Testis (tissue), 3 donors: Measurements from ENCODE around the gene DDB1. TPM values are rescaled to one million over a fixed set of nuclear protein-coding genes. Genes with fewer than 3 reads are reported as not detected.

ENCODE experiments used
- DNase-seq: peaks from one replicate; pipeline ENCODE4 v3.0.0-alpha.2; 2019
- H3K27ac ChIP-seq, 2 donors: fragments of 200-600 bp; sonication (generic); one replicate each; pipeline ENCODE4 v1.5.1; 2019
- H3K27me3 ChIP-seq: fragments of 200-600 bp; sonication (generic); one replicate; pipeline ENCODE4 v1.5.1; 2019
- H3K36me3 ChIP-seq: fragments of 200-600 bp; sonication (generic); one replicate; pipeline ENCODE4 v1.5.1; 2017; ENCODE audit warnings: low read depth; ENCODE audit errors: missing control alignments
- H3K4me1 ChIP-seq: fragments of 200-600 bp; sonication (generic); one replicate; pipeline ENCODE4 v1.5.1; 2019
- H3K4me3 ChIP-seq, 2 donors: fragments of 200-600 bp; sonication (generic); one replicate each; pipeline ENCODE4 v1.5.1; 2017 to 2019
- H3K9me3 ChIP-seq: fragments of 200-600 bp; sonication (generic); one replicate; pipeline ENCODE4 v1.5.1; 2017
- CTCF ChIP-seq, 3 experiments: fragments of 450-650 bp in 2 of 3; fragments of 200-600 bp in 1 of 3; sonication (generic) in 1 of 3; IDR thresholded peaks; one replicate each; pipeline ENCODE4 v1.5.1; 2016 to 2019; ENCODE audit warnings: antibody characterized with exemption in 3 of 3, mild to moderate bottlenecking in 2 of 3, moderate library complexity in 1 of 3
- POLR2A ChIP-seq: fragments of 450-650 bp; IDR thresholded peaks from one replicate; pipeline ENCODE4 v1.6.1; 2017; ENCODE audit warnings: antibody characterized with exemption, mild to moderate bottlenecking, moderate library complexity
- WGBS, 2 donors: methylation state at CpG; one replicate each; pipeline ENCODE4 v1.1.5; 2018; 5-methylcytosine and 5-hydroxymethylcytosine counted together
- intact Hi-C: fragments of 100-400 bp; cut with DNase I; formaldehyde crosslinking; loops from one replicate; pipeline ENCODE4 v1.15.1; 2023; ENCODE audit warnings: low total_unique reads
- polyA plus RNA-seq: library from polyadenylated mRNA; stranded (reverse); fragments of 350-450 nt; fragmentation: Illumina TruSeq; extraction: RNeasy Lipid Tissue Mini Kit (QIAGEN cat#74804); gene quantifications from one replicate; pipeline ENCODE4 v1.2.3, GENCODE V29; 2014; ENCODE audit warnings: low read depth, low replicate concordance; ENCODE audit not compliant: insufficient read depth
- total RNA-seq, 2 donors: library from RNA; depleted of rRNA; stranded (reverse); fragments of >200 nt; gene quantifications; one replicate each; pipeline ENCODE4 v1.2.3, GENCODE V29; 2016

The DDB1 gene
- total and polyA plus RNA-seq, 3 donors from 2014 or later, result 257 to 333 (median 266) TPM

DNA sequence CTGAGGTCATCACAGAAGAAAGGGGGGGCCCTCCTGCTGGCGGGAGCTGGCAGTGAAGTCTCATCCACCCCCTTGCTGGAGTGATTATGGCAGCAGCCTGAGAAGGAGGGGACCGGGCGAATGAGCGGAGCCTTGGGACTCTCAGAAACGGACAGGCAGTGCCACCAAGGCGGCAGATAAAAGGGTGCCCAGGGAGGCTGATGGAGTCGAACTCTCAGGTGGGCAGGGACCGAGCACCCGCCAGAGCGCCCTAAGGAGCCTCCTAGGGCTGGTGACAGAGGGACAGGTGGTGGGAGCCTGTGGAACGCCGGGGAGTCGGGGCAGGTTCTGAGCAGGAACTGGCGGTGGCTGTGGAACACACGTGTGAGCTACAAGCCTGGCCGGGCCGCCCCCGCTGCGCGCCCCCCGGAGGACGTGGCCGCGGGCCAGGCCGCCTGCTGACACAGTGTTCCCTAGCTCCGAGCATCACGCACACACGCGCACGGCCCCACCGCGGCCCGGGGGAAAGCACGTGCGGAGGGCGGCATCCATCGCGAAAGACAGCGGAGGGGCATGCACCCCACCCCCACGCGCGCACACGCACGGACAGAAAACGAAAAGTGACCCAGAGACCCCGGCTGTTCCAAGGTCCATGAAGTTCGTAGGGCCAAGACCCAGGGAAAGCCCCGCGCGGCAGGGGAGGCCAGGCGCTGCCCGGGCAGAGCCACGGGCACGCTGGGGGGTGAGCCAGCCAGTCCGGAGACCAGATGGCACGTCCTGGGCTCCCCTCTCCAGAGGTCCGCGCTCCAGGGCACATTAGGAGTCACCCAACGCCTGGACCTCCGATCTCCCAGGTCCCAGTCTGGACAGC, 38.8 kb downstream of the DDB1 start:
- DNase-seq, result peak; percentile 84
- TF ChIP-seq POLR2A (no peak), CTCF (IDR thresholded peaks at IDR 0.05) (no peak)
- peaks cover 35% of the 10 kb centered on the region for H3K4me1 ChIP-seq
- H3K4me3 ChIP-seq, result peak overlapping the region; percentile 60 to 66
- no peaks in the 10 kb centered on the region for H3K9me3 ChIP-seq
- peak overlapping the region; percentile 78 to 92 for H3K27ac ChIP-seq
- 1 to 2% methylated on average over 15 to 37 of the region's 60 CpGs for WGBS, 2 donors
- H3K27me3 ChIP-seq, result no peaks in the 10 kb centered on the region
- H3K36me3 ChIP-seq, result no peaks in the 10 kb centered on the region
- intact Hi-C loops, result no loop called here

- TF ChIP-seq CTCF (IDR thresholded peaks at IDR 0.05) (no peak), POLR2A (no peak)
- H3K27ac ChIP-seq, result no peak overlapping the region
These were observed 40.5 kb downstream of the DDB1 start for GRCh38 chr11:61292356-61292755.

GRCh38 chr11:61290905-61291690, 41.8 kb downstream of the DDB1 start:
- no peak overlapping the region for H3K27ac ChIP-seq
- H3K9me3 ChIP-seq, result no peaks in the 10 kb centered on the region
- DNase-seq, result no peak
- intact Hi-C loops, result no loop called here
- H3K36me3 ChIP-seq, result no peaks in the 10 kb centered on the region
- no peak overlapping the region for H3K4me3 ChIP-seq
- H3K27me3 ChIP-seq, result no peaks in the 10 kb centered on the region
- 91 to 96% methylated on average over 9 to 12 of the region's 12 CpGs for WGBS, 2 donors
- H3K4me1 ChIP-seq, result peaks cover 16% of the 10 kb centered on the region
- TF ChIP-seq CTCF (IDR thresholded peaks at IDR 0.05) (no peak), POLR2A (no peak)

More at GRCh38 chr11:61292356-61292755, 40.5 kb downstream of the DDB1 start:
- intact Hi-C loops, result no loop called here
- H3K27me3 ChIP-seq, result no peaks in the 10 kb centered on the region
- 93 to 98% methylated on average over 2 of the region's 2 CpGs for WGBS, 2 donors
- H3K9me3 ChIP-seq, result no peaks in the 10 kb centered on the region
- H3K36me3 ChIP-seq, result no peaks in the 10 kb centered on the region
- peaks cover 22% of the 10 kb centered on the region for H3K4me1 ChIP-seq
- no peak for DNase-seq
- H3K4me3 ChIP-seq, result no peak overlapping the region

GRCh38 chr11:61287338-61287977, 45.4 kb downstream of the DDB1 start:
- Histone ChIP-seq H3K4me1 (no peaks in the 10 kb centered on the region), H3K27me3 (no peaks in the 10 kb centered on the region), H3K9me3 (no peaks in the 10 kb centered on the region), H3K27ac (no peak overlapping the region), H3K36me3 (no peaks in the 10 kb centered on the region), H3K4me3 (no peak overlapping the region)
- WGBS, 2 donors, result 91% methylated on average over 14 of the region's 14 CpGs
- DNase-seq, result no peak
- TF ChIP-seq POLR2A, result no peak
- TF ChIP-seq CTCF (IDR thresholded peaks at IDR 0.05), result no peak
- intact Hi-C loops, result no loop called here
